Upper lobe of left lung (tissue), 4 donors: ENCODE measurements around the gene ADK.

Source experiments
- CTCF ChIP-seq, 6 experiments: fragments of 450-650 bp in 4 of 6; fragments of 200-600 bp in 2 of 6; sonication (generic) in 2 of 6; IDR thresholded peaks; one replicate each; pipeline ENCODE4 v1.5.1; 2016 to 2019; ENCODE audit warnings: antibody characterized with exemption in 6 of 6
- EP300 ChIP-seq, 4 donors: sonication (generic); formaldehyde crosslinking; IDR thresholded peaks; one replicate each; pipeline ENCODE4 v1.5.1; 2017; ENCODE audit warnings: antibody characterized with exemption in 4 of 4, control low read depth in 2 of 4
- POLR2AphosphoS5 ChIP-seq, 2 donors: sonication (generic); formaldehyde crosslinking; IDR thresholded peaks; one replicate each; pipeline ENCODE4 v1.5.1; 2017; ENCODE audit warnings: antibody characterized with exemption in 2 of 2

- TF ChIP-seq POLR2AphosphoS5 (IDR thresholded peaks at IDR 0.05), result no peak
- TF ChIP-seq CTCF (IDR thresholded peaks at IDR 0.05), result no peak
- no peak for TF ChIP-seq EP300 (IDR thresholded peaks at IDR 0.05)
Observed at GRCh38 chr10:74624501-74624900, 473.5 kb downstream of the ADK start.
